Uterus (tissue), 2 donors: ENCODE measurements around the gene JADE2.
"Not testable (repeated sequence)": the region's sequence is repeated elsewhere in the genome, so short reads cannot be mapped to it uniquely, and the experiment has no call there.

Experiments used
- CTCF ChIP-seq, 4 experiments: fragments of 200-600 bp in 2 of 4; fragments of 450-650 bp in 2 of 4; sonication (generic) in 2 of 4; IDR thresholded peaks; one replicate each; pipeline ENCODE4 v1.5.1; 2016 to 2019; ENCODE audit warnings: antibody characterized with exemption in 4 of 4, mild to moderate bottlenecking in 2 of 4, moderate library complexity in 1 of 4
- POLR2A ChIP-seq, 2 donors: fragments of 450-650 bp; IDR thresholded peaks; one replicate each; pipeline ENCODE4 v1.6.1; 2016; ENCODE audit warnings: antibody characterized with exemption in 2 of 2, mild to moderate bottlenecking in 1 of 2, moderate library complexity in 1 of 2

GRCh38 chr5:134556588-134556987 is 31.1 kb downstream of the JADE2 start:
- not testable (repeated sequence) for TF ChIP-seq POLR2A, CTCF (IDR thresholded peaks at IDR 0.05)
